SW480 (cell line): ENCODE results near the gene ARNT2.

Experiments used
- DNase-seq: peaks from one replicate; pipeline ENCODE4 v3.0.0-alpha.2; 2016; ENCODE audit warnings: low spot score

ARNT2 gene

GRCh38 chr15:80576519-80577090, 172.4 kb downstream of the ARNT2 start:
- no peak for DNase-seq

- DNase-seq: no peak
Observed at GRCh38 chr15:80577552-80578205, 173.5 kb downstream of the ARNT2 start.

- no peak for DNase-seq
Observed at GRCh38 chr15:80578206-80578595, 174.0 kb downstream of the ARNT2 start.

GRCh38 chr15:80578871-80579270, 174.7 kb downstream of the ARNT2 start:
- DNase-seq: no peak

GRCh38 chr15:80579611-80580010, 175.4 kb downstream of the ARNT2 start:
- DNase-seq: no peak

- DNase-seq: no peak
Observed at GRCh38 chr15:80580106-80580505, 175.9 kb downstream of the ARNT2 start.

GRCh38 chr15:80580536-80581260, 176.5 kb downstream of the ARNT2 start:
- no peak for DNase-seq

- no peak for DNase-seq
Observed at GRCh38 chr15:80581976-80582375, 177.8 kb downstream of the ARNT2 start.

- no peak for DNase-seq
Observed at GRCh38 chr15:80582816-80583423, 178.7 kb downstream of the ARNT2 start.

- no peak for DNase-seq
Observed at GRCh38 chr15:80584561-80584964, 180.4 kb downstream of the ARNT2 start.

GRCh38 chr15:80584973-80585525, 180.9 kb downstream of the ARNT2 start:
- DNase-seq: no peak

- DNase-seq: no peak
Observed at GRCh38 chr15:80585544-80586018, 181.4 kb downstream of the ARNT2 start.

GRCh38 chr15:80586161-80586560, 182.0 kb downstream of the ARNT2 start:
- DNase-seq: no peak

GRCh38 chr15:80587007-80587406, 182.8 kb downstream of the ARNT2 start:
- no peak for DNase-seq

GRCh38 chr15:80587816-80588456, 183.8 kb downstream of the ARNT2 start:
- peak; percentile 42 for DNase-seq

- DNase-seq: no peak
Observed at GRCh38 chr15:80588801-80589200, 184.6 kb downstream of the ARNT2 start.

- DNase-seq: no peak
Observed at GRCh38 chr15:80590761-80591355, 186.7 kb downstream of the ARNT2 start.

- no peak for DNase-seq
Observed at GRCh38 chr15:80591471-80591870, 187.3 kb downstream of the ARNT2 start.

- no peak for DNase-seq
Observed at GRCh38 chr15:80591938-80592825, 188.0 kb downstream of the ARNT2 start.

- no peak for DNase-seq
Observed at GRCh38 chr15:80593486-80594030, 189.4 kb downstream of the ARNT2 start.
